Spleen (tissue), 7 donors: ENCODE data around the gene PPA2.

Experiments used
- POLR2A ChIP-seq, 3 donors: fragments of 450-650 bp; IDR thresholded peaks; one replicate each; pipeline ENCODE4 v1.5.1; 2017; ENCODE audit warnings: antibody characterized with exemption in 3 of 3, mild to moderate bottlenecking in 1 of 3
- POLR2AphosphoS5 ChIP-seq, 3 donors: sonication (generic); formaldehyde crosslinking; IDR thresholded peaks; one replicate each; pipeline ENCODE4 v1.5.1; 2017; ENCODE audit warnings: antibody characterized with exemption in 3 of 3
- TF ChIP-seq, protein P1 (sequence below), 11 experiments: fragments of 200-600 bp in 7 of 11; fragments of 450-650 bp in 4 of 11; sonication (generic) in 4 of 11; IDR thresholded peaks in 8 of 11; conservative IDR thresholded peaks in 3 of 11; 1 replicate in 7 of 11; 2 replicates in 4 of 11; pipeline versions ENCODE4 v1.4.0 to v1.8.0; 2016 to 2021; ENCODE audit warnings: antibody characterized with exemption in 11 of 11, inconsistent platforms in 4 of 11, mild to moderate bottlenecking in 1 of 11
- donor health status: DM: no; HTN: no; CAD: no; lungs with moderate emphysema.
- donor health status: DM: no; HTN: no; CAD: no.
- donor health status: DM: no; HTN: no; CAD: no.

DNA sequence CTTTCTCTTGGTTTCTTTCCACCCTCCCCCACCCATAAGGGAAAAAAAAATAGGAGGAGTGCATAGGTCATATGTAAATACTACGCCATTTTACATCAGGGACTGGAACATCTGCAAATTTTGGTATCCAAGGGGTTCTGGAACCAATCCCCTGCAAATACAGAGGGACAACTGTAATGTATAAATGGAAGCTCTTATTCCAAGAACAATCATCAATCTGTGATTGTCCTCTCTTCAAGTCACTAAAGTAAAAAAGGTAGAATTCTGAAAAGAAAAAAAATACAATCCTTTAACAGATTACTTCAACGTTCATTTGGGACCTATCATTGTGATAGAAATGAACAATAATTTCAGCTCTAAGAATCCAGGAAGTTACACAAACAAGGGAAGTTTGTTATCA is 13.6 kb downstream of the PPA2 start:
- TF ChIP-seq POLR2A (IDR thresholded peaks at IDR 0.05) (no peak), POLR2AphosphoS5 (IDR thresholded peaks at IDR 0.05) (no peak)
- TF ChIP-seq, protein P1, sequence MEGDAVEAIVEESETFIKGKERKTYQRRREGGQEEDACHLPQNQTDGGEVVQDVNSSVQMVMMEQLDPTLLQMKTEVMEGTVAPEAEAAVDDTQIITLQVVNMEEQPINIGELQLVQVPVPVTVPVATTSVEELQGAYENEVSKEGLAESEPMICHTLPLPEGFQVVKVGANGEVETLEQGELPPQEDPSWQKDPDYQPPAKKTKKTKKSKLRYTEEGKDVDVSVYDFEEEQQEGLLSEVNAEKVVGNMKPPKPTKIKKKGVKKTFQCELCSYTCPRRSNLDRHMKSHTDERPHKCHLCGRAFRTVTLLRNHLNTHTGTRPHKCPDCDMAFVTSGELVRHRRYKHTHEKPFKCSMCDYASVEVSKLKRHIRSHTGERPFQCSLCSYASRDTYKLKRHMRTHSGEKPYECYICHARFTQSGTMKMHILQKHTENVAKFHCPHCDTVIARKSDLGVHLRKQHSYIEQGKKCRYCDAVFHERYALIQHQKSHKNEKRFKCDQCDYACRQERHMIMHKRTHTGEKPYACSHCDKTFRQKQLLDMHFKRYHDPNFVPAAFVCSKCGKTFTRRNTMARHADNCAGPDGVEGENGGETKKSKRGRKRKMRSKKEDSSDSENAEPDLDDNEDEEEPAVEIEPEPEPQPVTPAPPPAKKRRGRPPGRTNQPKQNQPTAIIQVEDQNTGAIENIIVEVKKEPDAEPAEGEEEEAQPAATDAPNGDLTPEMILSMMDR (IDR thresholded peaks at IDR 0.05 in 8 of 11, conservative IDR thresholded peaks at IDR 0.05 in 3 of 11): no peak
